ENCODE measurements around the gene PMEPA1.

DNA sequence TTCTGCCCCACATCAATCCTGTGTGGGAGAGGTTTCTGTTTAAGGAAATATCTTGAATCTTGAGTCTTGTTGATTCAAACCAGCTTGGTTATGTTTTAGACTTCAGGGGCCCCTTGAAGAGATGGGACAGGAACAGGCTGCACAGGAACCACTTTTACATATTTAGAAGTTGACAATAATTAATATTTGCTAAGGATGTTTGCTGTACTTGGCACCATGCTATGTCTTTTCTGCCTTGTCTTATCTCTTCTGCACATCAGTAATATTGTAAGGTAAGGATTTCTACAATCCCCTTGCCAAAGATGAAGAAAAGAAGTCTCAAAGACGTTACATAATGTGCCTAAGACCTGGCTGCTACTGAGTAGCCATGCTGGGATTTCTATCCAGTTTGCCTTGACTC is 48.0 kb upstream of the PMEPA1 start:
- TF ChIP-seq, protein P1, sequence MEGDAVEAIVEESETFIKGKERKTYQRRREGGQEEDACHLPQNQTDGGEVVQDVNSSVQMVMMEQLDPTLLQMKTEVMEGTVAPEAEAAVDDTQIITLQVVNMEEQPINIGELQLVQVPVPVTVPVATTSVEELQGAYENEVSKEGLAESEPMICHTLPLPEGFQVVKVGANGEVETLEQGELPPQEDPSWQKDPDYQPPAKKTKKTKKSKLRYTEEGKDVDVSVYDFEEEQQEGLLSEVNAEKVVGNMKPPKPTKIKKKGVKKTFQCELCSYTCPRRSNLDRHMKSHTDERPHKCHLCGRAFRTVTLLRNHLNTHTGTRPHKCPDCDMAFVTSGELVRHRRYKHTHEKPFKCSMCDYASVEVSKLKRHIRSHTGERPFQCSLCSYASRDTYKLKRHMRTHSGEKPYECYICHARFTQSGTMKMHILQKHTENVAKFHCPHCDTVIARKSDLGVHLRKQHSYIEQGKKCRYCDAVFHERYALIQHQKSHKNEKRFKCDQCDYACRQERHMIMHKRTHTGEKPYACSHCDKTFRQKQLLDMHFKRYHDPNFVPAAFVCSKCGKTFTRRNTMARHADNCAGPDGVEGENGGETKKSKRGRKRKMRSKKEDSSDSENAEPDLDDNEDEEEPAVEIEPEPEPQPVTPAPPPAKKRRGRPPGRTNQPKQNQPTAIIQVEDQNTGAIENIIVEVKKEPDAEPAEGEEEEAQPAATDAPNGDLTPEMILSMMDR (IDR thresholded peaks at IDR 0.05; ENCODE audit: low read depth, low read length, poor library complexity, severe bottlenecking) = no peak
- no peak for TF ChIP-seq EZH2phosphoT487 (IDR thresholded peaks at IDR 0.05; ENCODE audit: borderline replicate concordance, low read length)
